HG02870 (cell line): ENCODE results near the gene TTC7B.

Experiments used
- ATAC-seq: cut with Tn5 transposase; IDR thresholded peaks from one replicate; pipeline ENCODE4 v1.9.1; 2021; ENCODE audit warnings: mild to moderate bottlenecking, moderate library complexity; ENCODE audit not compliant: unreplicated experiment

The TTC7B gene

DNA sequence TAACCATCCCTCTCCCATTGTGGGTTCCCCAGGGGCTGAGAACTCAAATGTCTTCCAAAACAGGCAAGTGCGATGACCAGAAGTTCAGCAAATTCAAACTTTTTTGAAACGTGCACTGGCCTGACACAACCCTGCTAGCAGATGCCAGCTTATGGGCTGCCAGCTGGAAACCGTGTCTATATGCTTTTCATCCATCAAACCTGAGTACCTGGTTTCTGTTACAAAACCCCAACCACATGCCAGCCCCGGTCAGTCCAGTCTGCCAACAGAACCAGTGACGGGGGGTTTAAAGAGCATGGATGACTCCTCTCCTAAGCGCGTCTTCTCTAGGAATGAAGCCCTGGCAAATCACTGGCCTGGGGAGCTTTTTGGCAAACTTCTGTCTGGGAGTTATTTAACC lies 189.7 kb downstream of the TTC7B start:
- ATAC-seq, result no peak

GRCh38 chr14:90625445-90625844 lies 190.8 kb downstream of the TTC7B start:
- no peak for ATAC-seq

GRCh38 chr14:90624732-90625400 lies 191.4 kb downstream of the TTC7B start:
- ATAC-seq, result no peak

DNA sequence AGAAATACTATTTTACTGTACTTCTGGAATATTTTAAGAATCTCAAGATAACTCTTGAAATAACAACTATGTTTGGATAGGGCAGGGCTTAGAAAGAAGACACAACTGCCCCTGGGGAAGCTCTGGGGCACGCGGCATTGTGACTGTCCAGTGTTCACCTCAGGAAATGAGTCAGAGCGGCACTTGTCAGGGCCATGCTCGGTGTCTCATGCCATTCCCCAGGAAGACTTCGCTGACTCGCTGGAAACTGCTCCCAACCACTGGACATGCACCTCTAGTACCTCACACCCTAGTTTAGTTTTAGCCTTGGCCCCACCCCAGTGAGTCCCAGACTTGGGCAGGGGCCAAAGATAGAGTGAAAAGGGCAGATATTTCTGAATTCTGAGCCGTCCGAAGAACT lies 192.0 kb downstream of the TTC7B start:
- no peak for ATAC-seq

DNA sequence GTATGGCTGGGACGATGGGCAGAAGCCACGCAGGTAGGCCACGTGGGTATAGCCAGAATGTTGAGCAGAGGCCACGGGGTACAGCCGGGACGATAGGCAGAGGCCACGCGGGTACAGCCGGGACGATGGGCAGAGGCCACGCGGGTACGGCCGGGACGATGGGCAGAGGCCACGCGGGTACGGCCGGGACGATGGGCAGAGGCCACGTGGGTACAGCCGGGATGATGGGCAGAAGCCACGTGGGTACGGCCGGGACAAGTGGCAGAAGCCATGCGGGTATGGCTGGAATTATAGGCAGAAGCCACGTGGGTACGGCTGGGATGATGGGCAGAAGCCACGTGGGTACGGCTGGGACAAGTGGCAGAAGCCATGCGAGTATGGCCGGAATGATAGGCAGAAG lies 195.0 kb downstream of the TTC7B start:
- no peak for ATAC-seq

GRCh38 chr14:90620568-90621077 lies 195.6 kb downstream of the TTC7B start:
- ATAC-seq, result no peak

GRCh38 chr14:90619911-90620310 lies 196.3 kb downstream of the TTC7B start:
- no peak for ATAC-seq

DNA sequence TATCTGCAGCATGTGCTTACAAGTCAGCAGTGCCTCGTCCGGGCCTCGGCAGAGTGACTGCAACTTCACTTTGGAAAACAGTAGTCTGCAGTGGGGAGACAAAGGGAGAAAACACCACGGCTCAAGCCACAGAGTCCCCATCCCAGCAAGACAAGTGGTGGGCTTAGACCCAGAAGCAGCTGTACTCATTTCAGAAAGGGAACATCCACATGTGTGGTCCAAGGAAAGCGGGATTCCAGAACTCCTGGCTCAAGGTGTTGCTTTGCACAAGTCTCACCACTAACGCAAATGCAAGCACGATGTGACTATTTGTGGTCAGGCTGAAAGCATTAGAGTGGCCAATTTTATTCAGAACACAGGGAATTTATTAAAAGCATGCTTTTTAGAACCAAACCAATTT lies 198.3 kb downstream of the TTC7B start:
- no peak for ATAC-seq

DNA sequence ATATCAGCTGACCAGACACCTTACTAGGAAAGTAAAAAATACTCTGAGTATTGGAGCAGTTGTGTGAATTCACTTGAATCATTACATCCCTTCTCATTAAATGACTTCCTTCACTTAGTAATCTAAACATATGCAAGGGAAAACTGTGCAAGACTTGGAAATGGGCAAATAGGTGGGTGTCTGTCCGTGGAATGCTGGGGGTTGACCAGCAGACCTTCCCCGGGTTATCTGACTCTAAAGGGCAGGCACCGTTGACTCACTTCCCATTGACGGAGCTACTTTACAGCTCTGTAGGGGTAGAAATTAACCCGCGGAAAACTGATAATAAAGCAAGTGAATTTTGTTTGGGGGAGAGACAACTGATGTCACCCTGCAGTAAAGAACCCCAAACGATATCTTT lies 199.3 kb downstream of the TTC7B start:
- no peak for ATAC-seq

GRCh38 chr14:90616313-90616712 lies 199.9 kb downstream of the TTC7B start:
- ATAC-seq, result no peak

DNA sequence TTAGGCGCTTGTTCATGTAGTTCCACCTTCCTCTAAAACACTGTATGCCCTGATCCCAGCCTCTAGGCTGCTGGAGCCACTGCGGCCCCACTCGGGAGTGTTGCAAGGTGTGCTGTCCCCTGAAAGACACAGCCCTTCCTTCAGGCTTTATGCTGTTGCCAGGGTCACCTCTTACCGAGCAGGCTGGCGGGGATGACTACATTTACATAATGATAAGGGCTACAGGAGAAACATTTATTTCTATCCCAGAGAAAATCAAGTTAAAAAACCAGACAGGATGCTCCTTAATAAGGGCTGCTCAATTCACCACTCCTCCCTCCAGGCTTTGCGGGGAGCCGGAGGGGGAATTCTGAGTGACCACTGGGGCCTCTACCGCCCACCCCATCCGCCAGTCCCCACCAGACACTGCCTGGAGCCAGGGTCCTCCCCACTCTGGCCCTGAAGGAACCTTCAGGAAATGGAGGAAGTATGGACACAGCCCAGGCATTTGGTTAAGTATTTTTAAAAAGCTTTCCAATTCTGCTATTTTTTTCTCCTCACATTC lies 200.6 kb downstream of the TTC7B start:
- no peak for ATAC-seq

- no peak for ATAC-seq
Measured at GRCh38 chr14:90614696-90615516, 201.3 kb downstream of the TTC7B start.

- ATAC-seq, result no peak
Measured at GRCh38 chr14:90613997-90614396, 202.2 kb downstream of the TTC7B start.

- ATAC-seq, result no peak
Measured at GRCh38 chr14:90613453-90613852, 202.8 kb downstream of the TTC7B start.

GRCh38 chr14:90612801-90613200 lies 203.4 kb downstream of the TTC7B start:
- ATAC-seq, result no peak

GRCh38 chr14:90611936-90612335 lies 204.3 kb downstream of the TTC7B start:
- ATAC-seq, result no peak

DNA sequence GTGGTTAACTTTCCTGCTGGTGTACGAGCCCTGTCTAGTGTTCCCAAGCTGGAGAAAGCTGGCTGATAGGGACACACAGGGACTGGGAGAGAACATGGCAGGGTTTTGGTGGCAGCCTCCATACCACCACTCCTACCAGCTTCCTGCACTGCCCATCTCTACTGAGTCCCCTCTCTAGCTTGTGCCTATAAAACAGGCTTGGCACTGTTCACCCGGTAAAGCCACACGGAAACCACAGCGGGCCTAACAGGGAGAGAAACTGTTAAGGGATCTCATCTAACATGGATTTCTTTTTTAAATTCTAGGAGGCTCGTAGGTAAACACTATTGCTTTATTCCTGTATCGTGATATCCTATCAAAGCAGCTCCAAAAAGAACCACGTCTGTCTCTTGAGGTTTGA lies 204.7 kb downstream of the TTC7B start:
- no peak for ATAC-seq

GRCh38 chr14:90610346-90611040 lies 205.7 kb downstream of the TTC7B start:
- ATAC-seq, result no peak

- no peak for ATAC-seq
Measured at GRCh38 chr14:90609376-90609775, 206.9 kb downstream of the TTC7B start.

DNA sequence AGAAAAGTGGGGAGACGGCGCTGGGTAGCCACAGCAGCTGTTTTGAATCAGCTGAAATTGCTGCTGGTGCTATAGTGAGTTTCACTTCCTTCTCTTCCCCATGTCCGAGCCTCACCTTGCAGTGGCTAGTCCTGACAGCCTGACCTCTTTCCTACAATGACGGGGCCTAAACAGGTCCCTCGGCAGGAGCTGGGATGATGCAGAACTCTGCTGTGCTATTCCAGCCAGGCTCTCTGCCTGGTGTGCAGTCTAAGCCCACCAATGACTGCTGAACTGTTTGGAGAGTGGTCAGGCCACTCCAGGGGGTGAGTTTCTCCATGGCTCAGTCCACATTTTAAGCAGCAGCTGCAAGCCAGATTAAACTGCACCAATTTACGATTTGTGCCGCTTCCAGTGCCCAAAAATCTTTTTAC lies 207.3 kb downstream of the TTC7B start:
- peak; percentile 89 for ATAC-seq

- no peak for ATAC-seq
Measured at GRCh38 chr14:90608281-90608680, 207.9 kb downstream of the TTC7B start.
